Neural progenitor cell (in vitro differentiated cells): Measurements from ENCODE around the gene ADGRA3.

Experiments
- EZH2 ChIP-seq: fragments of 200-600 bp; sonication (generic); IDR thresholded peaks from 2 replicates; pipeline ENCODE4 v1.6.1; 2017; ENCODE audit warnings: antibody characterized with exemption, mild to moderate bottlenecking, moderate library complexity
- TF ChIP-seq, protein P1 (sequence below): fragments of 200-600 bp; sonication (generic); IDR thresholded peaks from 2 replicates; pipeline ENCODE4 v1.5.1; 2017; ENCODE audit warnings: antibody characterized with exemption, mild to moderate bottlenecking

GRCh38 chr4:22493523-22493922 is 22.3 kb downstream of the ADGRA3 start:
- TF ChIP-seq, protein P1, sequence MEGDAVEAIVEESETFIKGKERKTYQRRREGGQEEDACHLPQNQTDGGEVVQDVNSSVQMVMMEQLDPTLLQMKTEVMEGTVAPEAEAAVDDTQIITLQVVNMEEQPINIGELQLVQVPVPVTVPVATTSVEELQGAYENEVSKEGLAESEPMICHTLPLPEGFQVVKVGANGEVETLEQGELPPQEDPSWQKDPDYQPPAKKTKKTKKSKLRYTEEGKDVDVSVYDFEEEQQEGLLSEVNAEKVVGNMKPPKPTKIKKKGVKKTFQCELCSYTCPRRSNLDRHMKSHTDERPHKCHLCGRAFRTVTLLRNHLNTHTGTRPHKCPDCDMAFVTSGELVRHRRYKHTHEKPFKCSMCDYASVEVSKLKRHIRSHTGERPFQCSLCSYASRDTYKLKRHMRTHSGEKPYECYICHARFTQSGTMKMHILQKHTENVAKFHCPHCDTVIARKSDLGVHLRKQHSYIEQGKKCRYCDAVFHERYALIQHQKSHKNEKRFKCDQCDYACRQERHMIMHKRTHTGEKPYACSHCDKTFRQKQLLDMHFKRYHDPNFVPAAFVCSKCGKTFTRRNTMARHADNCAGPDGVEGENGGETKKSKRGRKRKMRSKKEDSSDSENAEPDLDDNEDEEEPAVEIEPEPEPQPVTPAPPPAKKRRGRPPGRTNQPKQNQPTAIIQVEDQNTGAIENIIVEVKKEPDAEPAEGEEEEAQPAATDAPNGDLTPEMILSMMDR: no peak
- no peak for TF ChIP-seq EZH2
